ENCODE data around the gene PIGN.

DNA sequence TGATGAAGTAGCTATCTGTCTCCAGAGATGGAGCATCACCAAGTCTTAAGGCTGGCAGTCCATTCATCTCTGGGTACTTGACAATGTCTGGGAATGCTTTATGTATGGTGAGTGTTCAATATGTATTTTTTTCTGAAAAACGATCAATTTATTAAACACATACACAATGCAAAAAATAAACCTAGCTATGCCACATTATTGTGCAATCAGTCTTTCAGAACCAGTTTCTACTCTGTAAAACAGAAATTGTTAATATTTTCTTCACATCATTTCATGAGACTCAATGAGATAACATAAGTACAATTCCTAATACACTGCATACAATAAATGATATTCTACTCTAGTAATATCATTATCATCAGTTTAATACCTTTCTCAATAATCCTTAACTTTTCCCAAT lies 122.5 kb downstream of the PIGN start:
- no peak for TF ChIP-seq CTCF (IDR thresholded peaks at IDR 0.05)
- TF ChIP-seq POLR2A (IDR thresholded peaks at IDR 0.05) = no peak
